PC-3 (cell line): ENCODE data around the gene CLDN19.

Experiments used
- EZH2 ChIP-seq: fragments of 300-600 bp; sonication (generic); IDR thresholded peaks from one replicate; pipeline ENCODE4 v1.6.1; 2017; ENCODE audit warnings: antibody characterized with exemption, mild to moderate bottlenecking, low read length; ENCODE audit not compliant: unreplicated experiment
- TF ChIP-seq, protein P1 (sequence below): fragments of 300-600 bp; sonication (generic); conservative IDR thresholded peaks from 2 replicates; pipeline ENCODE4 v1.5.1; 2017; ENCODE audit warnings: antibody characterized with exemption, low read depth, mild to moderate bottlenecking, low read length

DNA sequence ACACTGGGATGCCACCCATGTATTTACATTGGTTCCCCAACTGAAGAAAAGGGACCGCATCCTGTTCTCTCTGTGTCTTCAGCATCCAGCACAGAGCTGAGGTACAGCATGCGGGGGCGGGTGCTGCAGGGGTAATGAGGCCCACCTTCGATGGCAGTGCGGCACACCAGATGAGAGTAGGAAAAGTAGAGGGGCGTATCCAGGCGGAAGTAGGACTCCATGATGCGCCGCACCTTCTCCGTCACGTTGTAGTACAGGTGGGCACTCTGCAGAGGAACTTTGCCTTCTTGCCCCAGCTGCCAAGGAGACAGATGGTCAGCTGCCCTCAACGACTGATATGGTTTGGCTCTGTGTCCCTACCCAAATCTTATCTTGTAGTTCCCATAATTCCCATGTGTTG is 10.0 kb upstream of the CLDN19 start:
- TF ChIP-seq, protein P1, sequence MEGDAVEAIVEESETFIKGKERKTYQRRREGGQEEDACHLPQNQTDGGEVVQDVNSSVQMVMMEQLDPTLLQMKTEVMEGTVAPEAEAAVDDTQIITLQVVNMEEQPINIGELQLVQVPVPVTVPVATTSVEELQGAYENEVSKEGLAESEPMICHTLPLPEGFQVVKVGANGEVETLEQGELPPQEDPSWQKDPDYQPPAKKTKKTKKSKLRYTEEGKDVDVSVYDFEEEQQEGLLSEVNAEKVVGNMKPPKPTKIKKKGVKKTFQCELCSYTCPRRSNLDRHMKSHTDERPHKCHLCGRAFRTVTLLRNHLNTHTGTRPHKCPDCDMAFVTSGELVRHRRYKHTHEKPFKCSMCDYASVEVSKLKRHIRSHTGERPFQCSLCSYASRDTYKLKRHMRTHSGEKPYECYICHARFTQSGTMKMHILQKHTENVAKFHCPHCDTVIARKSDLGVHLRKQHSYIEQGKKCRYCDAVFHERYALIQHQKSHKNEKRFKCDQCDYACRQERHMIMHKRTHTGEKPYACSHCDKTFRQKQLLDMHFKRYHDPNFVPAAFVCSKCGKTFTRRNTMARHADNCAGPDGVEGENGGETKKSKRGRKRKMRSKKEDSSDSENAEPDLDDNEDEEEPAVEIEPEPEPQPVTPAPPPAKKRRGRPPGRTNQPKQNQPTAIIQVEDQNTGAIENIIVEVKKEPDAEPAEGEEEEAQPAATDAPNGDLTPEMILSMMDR: no peak
- no peak for TF ChIP-seq EZH2
